OCI-LY7 (cell line): Measurements from ENCODE around the gene RNF149. TPM values are rescaled to one million over a fixed set of nuclear protein-coding genes. Genes with fewer than 3 reads are reported as not detected.

Experiments
- BruUV-seq: library from RNA; stranded (reverse); fragments of 400-500 nt; replicated peaks from 2 replicates; lab custom pipeline; 2021; lab: Mats Ljungman, UMichigan
- CTCF ChIA-PET: fragments of 300-600 bp; sonication (Branson Sonifier 250); formaldehyde crosslinking; loops from one replicate; lab custom pipeline; 2022; ENCODE audit warnings: antibody characterized with exemption; ENCODE audit not compliant: unreplicated experiment; lab: Charles Lee
- POLR2A ChIA-PET: fragments of 300-600 bp; sonication (Branson Sonifier 250); formaldehyde crosslinking; loops from one replicate; lab custom pipeline; 2022; ENCODE audit warnings: antibody characterized with exemption; lab: Charles Lee
- DNase-seq: peaks from one replicate; pipeline ENCODE4 v3.0.0-alpha.2; 2015; ENCODE audit warnings: low spot score
- H2AFZ ChIP-seq: fragments of 200-600 bp; sonication (generic), shearing (Covaris generic); 2 replicates; pipeline ENCODE4 v1.6.1; 2014; ENCODE audit warnings: mild to moderate bottlenecking, antibody characterized with exemption, low read length, moderate library complexity
- H3K27ac ChIP-seq: fragments of 200-600 bp; sonication (generic); 2 replicates; pipeline ENCODE4 v1.5.1; 2014; ENCODE audit warnings: mixed run types, low read depth, mild to moderate bottlenecking, moderate library complexity, low read length, inconsistent platforms; ENCODE audit not compliant: poor library complexity, severe bottlenecking
- H3K36me3 ChIP-seq: fragments of 200-600 bp; sonication (generic); 2 replicates; pipeline ENCODE4 v1.6.1; 2014; ENCODE audit warnings: mild to moderate bottlenecking, antibody characterized with exemption, low read length, moderate library complexity, mixed read lengths; ENCODE audit not compliant: insufficient read depth
- H3K4me1 ChIP-seq: fragments of 200-600 bp; sonication (generic); 2 replicates; pipeline ENCODE4 v1.5.1; 2014; ENCODE audit warnings: mild to moderate bottlenecking, low read length; ENCODE audit not compliant: insufficient read depth, poor library complexity, severe bottlenecking
- H3K4me2 ChIP-seq: fragments of 200-600 bp; sonication (generic); 2 replicates; pipeline ENCODE4 v1.6.1; 2014; ENCODE audit warnings: mild to moderate bottlenecking, low read length
- H3K4me3 ChIP-seq: fragments of 200-600 bp; sonication (generic); 2 replicates; pipeline ENCODE4 v1.5.1; 2014; ENCODE audit warnings: mild to moderate bottlenecking, low read depth, low read length; ENCODE audit not compliant: poor library complexity, severe bottlenecking
- H3K79me2 ChIP-seq: fragments of 200-600 bp; sonication (generic); 2 replicates; pipeline ENCODE4 v1.6.1; 2016; ENCODE audit warnings: low read depth, mild to moderate bottlenecking, low read length, moderate library complexity, mixed read lengths; ENCODE audit not compliant: insufficient read depth
- H3K9me2 ChIP-seq: fragments of 200-600 bp; sonication (generic); 2 replicates; pipeline ENCODE4 v1.6.1; 2016; ENCODE audit warnings: mild to moderate bottlenecking, low read length, mixed read lengths; ENCODE audit not compliant: insufficient read depth
- H3K9me3 ChIP-seq: fragments of 200-600 bp; sonication (generic); 2 replicates; pipeline ENCODE4 v1.6.1; 2014; ENCODE audit warnings: mild to moderate bottlenecking, mixed run types, low read length, mixed read lengths
- H4K20me1 ChIP-seq: fragments of 200-600 bp; sonication (generic); 2 replicates; pipeline ENCODE4 v1.6.1; 2014; ENCODE audit warnings: mild to moderate bottlenecking, antibody characterized with exemption, low read length, moderate library complexity, mixed read lengths; ENCODE audit not compliant: insufficient read depth
- CTCF ChIP-seq: fragments of 200-600 bp; sonication (generic); conservative IDR thresholded peaks from 2 replicates; pipeline ENCODE4 v1.5.1; 2014; ENCODE audit warnings: mild to moderate bottlenecking, antibody characterized with exemption, low read length, moderate library complexity, mixed read lengths
- EZH2phosphoT487 ChIP-seq: fragments of 200-600 bp; sonication (generic); IDR thresholded peaks from 2 replicates; pipeline ENCODE4 v1.6.1; 2018; ENCODE audit warnings: low read depth, borderline replicate concordance, mild to moderate bottlenecking, mixed run types, antibody characterized with exemption, low read length, moderate library complexity, mixed read lengths
- intact Hi-C: fragments of 100-400 bp; cut with micrococcal nuclease; formaldehyde crosslinking; loops from one replicate; pipeline ENCODE4 v1.10.0; 2022; ENCODE audit not compliant: unreplicated experiment
- total RNA-seq, 2 experiments: library from RNA; depleted of rRNA in 1 of 2; stranded (reverse); fragments of >200 nt in 1 of 2; shearing (Covaris generic) in 1 of 2; gene quantifications; 2 replicates each; pipeline ENCODE4 v1.2.3, GENCODE V29; 2014 to 2022

Gene RNF149
- total RNA-seq, 2 experiments from 2014 or later = 10.3 to 17.9 TPM

DNA sequence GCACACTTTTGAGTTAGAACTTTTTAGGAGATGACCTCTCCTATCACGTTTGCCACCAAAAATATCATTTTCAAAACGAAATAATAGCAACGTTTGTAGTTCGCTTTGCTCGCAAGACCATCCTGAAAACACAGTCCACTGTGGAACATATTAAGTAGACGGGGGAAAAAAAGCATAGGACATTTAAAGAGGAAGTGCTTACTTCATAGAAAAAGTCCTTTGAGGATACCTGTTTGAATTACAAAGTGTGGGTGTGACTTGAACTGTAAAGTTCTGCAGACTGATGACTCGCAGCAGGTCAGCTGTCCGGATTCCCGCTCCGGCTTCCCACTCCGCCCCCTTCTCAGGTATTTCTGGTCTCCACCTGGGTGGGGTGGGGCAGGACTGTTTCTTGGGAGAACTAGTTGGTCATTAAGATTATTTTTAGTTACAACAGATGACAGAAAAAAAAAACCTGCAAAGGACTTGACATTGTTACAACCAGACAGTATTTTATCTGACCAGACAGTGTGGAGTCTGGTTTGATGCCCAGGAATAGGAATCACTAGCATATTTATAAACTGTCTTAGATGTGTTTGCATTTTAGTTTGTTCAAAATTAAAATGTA is 42.5 kb downstream of the RNF149 start:
- CTCF ChIA-PET = no interaction called here
- H3K4me1 ChIP-seq = no peaks in the 10 kb centered on the region
- H3K36me3 ChIP-seq = peaks cover 96% of the 10 kb centered on the region
- no peaks in the 10 kb centered on the region for H3K9me3 ChIP-seq
- peaks cover 3% of the 10 kb centered on the region; the same call in 1 of the 2 replicates for H4K20me1 ChIP-seq
- intact Hi-C loops = no loop called here
- H3K4me2 ChIP-seq = no peak overlapping the region
- no peaks in the 10 kb centered on the region for H3K9me2 ChIP-seq
- no peak for TF ChIP-seq CTCF
- POLR2A ChIA-PET = no interaction called here
- no peak overlapping the region for H3K4me3 ChIP-seq
- BruUV-seq = no TSS peak
- no peak overlapping the region for H2AFZ ChIP-seq
- H3K27ac ChIP-seq = no peak overlapping the region
- no peak for DNase-seq
- no peaks in the 10 kb centered on the region for H3K79me2 ChIP-seq

DNA sequence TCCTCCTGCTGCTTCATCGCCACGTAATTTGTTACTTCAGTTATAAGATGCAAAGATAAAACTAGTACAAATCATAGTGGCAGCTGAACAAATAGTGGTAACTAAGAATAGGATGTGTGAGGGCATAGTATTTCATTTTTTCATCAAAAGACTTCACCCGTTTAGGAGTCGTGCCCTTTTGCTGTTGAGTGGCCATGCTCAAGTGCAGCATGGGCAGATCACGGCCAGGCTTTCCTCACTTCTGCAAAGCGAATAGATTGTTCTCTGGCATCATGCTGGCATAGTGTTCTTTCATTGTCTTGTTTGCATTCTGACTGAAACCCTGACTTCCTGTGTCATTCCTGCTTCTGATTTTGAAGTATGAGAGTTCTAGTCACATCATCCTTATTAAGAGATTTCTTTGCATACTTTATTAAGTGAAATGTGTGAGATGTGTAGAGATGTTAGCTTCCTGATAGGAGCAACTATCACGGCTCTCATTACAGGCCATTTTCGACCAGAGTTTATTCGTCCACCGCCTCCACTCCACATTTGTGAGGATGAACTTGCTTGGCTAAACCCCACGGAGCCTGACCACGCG is 44.1 kb downstream of the RNF149 start:
- H3K27ac ChIP-seq = no peak overlapping the region
- H3K4me2 ChIP-seq = no peak overlapping the region
- ChIA-PET POLR2A (no interaction called here), CTCF (no interaction called here)
- intact Hi-C loops = no loop called here
- no peak overlapping the region for H2AFZ ChIP-seq
- H3K4me1 ChIP-seq = no peaks in the 10 kb centered on the region
- peaks cover 3% of the 10 kb centered on the region; the same call in 1 of the 2 replicates for H4K20me1 ChIP-seq
- peaks cover 6% of the 10 kb centered on the region; the same call in 1 of the 2 replicates for H3K79me2 ChIP-seq
- no peak overlapping the region for H3K4me3 ChIP-seq
- no peaks in the 10 kb centered on the region for H3K9me3 ChIP-seq
- peaks cover 94% of the 10 kb centered on the region for H3K36me3 ChIP-seq
- no TSS peak for BruUV-seq
- H3K9me2 ChIP-seq = no peaks in the 10 kb centered on the region
- no peak for DNase-seq
- TF ChIP-seq CTCF = no peak
- TF ChIP-seq EZH2phosphoT487 = no peak

DNA sequence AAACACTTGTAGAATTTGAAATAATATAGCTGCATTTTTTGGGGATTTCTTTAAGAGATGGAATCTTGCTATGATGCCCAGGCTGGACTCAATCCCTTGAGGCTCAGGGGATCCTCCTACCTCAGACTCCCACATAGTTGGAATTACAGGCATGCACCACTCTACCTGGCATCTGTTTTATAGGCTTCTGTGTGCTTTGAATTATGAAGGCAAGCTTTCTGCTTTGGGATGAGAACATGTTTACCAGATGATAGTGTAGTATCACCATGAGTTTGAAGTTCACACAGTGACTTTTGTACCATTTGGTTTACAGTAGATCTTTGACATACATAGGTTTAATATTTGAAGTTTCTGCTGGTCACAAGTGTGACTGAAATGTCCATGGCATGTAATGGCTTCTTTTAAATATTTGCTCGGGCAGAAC is 45.1 kb downstream of the RNF149 start:
- BruUV-seq = no TSS peak
- peaks cover 94% of the 10 kb centered on the region for H3K36me3 ChIP-seq
- ChIA-PET POLR2A (interaction anchor here (0.7 to 1.3 kb wide), 2 partner anchors 10 to 19 kb away, joined by 3 to 4 read pairs; no protein-coding TSS in a partner anchor), CTCF (no interaction called here)
- intact Hi-C loops = no loop called here
- H3K4me2 ChIP-seq = no peak overlapping the region
- H2AFZ ChIP-seq = no peak overlapping the region
- no peaks in the 10 kb centered on the region for H3K9me3 ChIP-seq
- peaks cover 6% of the 10 kb centered on the region; the same call in 1 of the 2 replicates for H3K79me2 ChIP-seq
- DNase-seq = no peak
- H3K27ac ChIP-seq = no peak overlapping the region
- TF ChIP-seq EZH2phosphoT487 (no peak), CTCF (no peak)
- no peaks in the 10 kb centered on the region for H3K4me1 ChIP-seq
- no peaks in the 10 kb centered on the region for H3K9me2 ChIP-seq
- peaks cover 2% of the 10 kb centered on the region; the same call in 1 of the 2 replicates for H4K20me1 ChIP-seq
- no peak overlapping the region for H3K4me3 ChIP-seq
